Activated T-helper 1 cell treated with anti-CD3 and anti-CD28 coated beads, Interleukin-2, amount 50 U/mL, for 16 hours (primary cell): ENCODE data around the gene POU3F2.
A peak's percentile ranks its signal among the peaks of the same experiment; 100 is the strongest.

Source experiments
- DNase-seq, 2 donors: peaks; one replicate each; pipeline ENCODE4 v3.0.0-alpha.2; 2020; ENCODE audit warnings: low read depth in 1 of 2, low spot score in 1 of 2

The POU3F2 gene

DNA sequence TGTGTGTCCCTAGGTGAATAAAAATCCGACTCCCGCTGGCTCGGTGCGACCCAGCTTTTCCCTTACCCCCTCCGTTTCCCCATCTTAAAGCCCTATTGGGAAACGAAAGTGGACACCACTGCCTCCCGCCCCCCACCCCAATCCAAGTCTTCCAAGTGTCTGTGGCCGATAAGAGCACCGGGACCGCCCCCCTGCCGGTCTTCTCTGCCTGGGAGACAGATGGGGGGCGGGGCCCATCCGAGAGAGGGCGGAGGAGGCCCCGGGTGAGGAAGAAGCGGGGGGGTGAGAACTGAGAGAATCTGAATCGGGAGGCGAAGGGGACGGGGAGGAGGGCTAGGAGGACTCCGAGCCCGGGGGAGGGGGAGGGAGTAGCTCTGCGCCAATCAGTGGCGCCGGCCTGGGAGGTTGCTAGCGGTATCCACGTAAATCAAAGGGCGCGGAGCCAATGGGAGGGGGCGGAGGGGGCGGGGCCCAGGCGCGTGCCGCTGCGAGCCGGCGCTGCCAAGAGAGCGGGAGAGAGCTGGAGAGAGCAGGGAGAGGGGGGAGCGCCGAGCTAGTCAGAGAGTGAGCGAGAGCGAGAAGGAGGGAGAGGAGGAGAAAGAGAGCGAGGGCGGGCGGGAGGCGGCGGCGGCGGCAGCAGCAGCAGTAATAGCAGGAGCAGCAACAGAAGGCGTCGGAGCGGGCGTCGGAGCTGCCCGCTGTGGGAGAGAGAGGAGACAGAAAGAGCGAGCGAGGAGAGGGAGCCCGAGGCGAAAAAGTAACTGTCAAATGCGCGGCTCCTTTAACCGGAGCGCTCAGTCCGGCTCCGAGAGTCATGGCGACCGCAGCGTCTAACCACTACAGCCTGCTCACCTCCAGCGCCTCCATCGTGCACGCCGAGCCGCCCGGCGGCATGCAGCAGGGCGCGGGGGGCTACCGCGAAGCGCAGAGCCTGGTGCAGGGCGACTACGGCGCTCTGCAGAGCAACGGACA, at the start of gene POU3F2:
Gene POU3F2 (plus strand): TSS at position 515 of the 972 bp plus-strand sequence. CDS start 300 bp downstream, at position 815.
- DNase-seq = peak in 1 of 2 donors; percentile 43

DNA sequence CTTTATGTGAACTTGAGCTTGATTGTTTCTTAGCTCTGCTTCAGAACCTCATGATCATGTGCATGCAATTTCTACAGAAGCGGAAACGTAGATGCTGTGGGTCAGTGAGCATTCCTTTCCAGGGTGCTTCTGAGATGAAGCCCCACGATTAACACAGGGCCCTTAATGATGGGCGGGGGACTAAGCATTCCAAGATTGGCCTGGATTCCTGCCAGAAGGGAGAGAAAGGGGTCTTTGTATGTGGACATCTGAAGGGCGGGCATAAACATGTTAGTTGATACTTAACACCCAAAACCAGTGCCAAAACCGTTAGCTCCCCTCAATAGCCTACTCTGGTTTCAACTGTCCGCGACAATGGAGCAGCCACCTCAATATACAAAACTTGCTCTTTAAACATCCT, 46.9 kb upstream of the POU3F2 start:
- DNase-seq = no peak

DNA sequence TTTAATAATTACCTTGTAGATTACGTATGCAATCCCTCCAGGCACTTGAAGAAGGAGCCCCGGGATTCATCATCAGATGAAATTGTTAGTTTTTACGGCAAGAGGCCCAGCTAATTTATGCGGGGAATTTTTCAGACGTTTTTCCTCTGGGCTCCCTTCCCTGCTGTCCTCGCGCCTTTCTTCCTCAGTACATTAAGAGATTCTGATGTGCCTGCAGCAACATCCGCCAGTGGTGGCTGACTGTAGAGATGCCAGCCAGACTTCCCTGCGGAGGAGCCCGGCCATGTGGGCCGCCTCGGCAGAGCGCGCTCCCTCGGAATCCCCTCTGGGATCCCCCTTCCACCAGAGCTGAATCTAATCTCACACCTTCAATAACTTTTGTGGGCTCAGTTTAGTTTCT, 46.4 kb upstream of the POU3F2 start:
- no peak for DNase-seq

DNA sequence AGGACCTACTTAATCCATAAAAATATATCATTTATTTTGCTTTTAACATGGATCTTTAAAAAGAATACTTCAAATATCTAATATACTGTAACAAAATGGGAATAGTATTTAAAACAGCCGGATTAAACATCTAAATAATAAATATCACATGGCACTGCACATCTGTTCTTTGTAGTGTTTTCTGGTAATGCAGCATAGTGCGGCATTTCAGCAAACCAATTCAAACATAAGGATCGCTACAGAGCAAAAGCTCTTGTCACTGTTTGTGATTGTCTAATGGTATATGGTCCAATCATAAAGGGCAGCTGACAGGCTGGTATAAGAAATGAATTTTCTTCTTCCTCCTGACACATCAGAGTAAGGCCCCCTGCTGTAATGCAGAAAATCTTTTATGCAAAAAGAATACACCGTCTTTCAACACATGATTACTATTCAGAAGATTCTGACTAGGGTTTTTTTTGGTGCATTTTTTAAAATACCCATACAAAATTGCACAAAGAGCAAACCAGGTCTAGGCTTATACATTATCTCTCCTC, 40.0 kb upstream of the POU3F2 start:
- DNase-seq = no peak

DNA sequence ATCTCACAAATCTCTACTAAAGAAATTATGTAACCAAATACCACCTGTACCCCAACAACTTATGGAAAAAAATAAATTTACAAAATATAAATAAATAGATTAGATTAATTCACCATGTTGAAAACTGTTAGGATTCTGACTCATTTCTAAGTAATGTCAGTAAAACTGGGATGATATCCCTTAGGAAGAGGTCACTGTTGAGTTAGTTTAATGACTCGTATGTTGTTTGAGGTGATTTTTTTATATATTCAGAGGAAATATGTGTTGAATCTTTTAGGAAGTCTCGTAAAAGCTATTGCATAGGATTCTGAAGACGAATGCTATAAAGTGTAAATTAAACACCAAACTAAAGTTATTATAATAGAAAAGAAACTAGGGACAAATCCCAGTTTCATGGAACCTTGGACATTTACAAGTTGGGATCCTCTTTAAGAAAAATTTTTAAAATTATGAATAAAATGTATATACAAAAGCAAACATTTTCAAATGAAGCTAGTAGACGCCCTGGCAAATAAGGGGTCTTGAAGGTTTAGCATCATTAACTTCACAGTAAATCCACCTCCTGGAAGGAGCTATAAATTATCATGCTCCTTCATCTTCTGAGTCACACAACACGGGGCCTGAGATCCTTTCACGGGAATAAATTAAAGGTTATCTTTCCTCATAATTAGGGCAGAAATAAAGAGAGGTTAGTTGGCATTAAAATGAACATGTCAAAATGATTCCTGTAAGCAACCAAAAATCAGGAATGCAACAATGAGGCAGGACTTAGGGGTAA, 37.0 kb upstream of the POU3F2 start:
- no peak for DNase-seq

DNA sequence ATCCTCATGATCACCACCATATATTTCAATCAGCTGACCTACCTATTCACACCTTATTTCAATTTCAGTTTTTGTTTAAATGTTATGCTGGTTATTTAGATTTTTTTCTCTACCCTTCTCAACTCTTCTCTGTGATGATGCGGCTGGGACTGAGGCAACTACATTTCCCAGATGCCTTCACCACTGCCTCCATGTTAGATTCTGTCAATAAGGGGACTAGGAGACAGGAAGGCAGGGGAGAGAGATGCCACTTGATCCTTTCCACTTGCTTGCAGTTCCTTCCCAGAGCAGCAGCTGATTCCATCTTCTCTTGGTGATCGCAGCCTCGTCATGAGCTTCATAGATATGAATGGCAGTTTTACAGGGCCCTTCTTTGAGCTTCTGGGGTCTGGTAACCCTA, 33.5 kb upstream of the POU3F2 start:
- no peak for DNase-seq

DNA sequence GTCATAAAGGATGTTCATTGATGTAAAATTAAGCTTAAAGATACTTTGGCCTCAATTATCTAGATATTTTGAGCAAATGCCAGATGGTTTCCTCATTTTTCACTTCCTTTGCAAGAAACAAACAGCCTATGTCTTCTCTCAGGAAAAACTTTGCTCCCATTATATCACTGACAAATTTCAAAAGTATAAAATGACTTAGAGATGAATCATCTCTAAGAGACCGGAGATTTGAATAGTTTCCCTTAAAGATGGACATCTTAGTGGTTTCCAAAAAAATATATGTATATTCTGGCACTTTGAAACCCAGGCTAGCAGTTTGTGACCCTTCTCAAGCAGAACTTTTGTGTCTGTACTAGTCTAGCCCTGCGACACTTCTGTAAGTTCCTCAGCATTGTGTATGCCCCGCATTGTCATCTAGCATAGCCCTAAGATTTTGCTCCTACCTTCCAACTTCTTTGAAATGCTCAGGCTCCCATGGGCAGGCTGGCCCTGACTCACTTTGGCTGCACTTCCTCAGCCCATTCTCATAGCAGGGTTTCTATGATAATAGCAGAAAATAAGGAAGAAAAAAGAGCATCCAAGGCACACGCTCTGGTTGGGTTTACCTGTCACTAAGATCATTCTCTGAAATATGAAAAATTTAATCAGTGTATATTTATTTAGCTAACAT, 25.7 kb upstream of the POU3F2 start:
- no peak for DNase-seq

DNA sequence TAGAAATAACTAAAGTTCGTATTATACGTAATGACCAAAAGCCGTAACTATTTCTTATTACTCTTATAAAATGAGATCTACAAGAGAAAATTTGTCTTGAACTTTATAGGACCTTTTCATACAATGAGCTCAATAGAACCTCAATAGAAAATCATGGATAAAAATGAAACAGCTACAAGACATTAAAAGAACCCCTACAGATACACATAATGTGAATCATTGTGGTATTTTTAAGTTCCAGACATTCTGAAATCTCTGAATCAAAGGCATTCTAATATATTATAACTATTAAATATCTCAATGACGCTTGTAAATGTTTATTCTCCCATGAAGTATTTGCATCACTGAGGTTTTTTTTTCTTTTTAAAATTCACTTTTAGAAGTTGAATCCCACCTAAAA, 22.2 kb upstream of the POU3F2 start:
- DNase-seq = no peak

DNA sequence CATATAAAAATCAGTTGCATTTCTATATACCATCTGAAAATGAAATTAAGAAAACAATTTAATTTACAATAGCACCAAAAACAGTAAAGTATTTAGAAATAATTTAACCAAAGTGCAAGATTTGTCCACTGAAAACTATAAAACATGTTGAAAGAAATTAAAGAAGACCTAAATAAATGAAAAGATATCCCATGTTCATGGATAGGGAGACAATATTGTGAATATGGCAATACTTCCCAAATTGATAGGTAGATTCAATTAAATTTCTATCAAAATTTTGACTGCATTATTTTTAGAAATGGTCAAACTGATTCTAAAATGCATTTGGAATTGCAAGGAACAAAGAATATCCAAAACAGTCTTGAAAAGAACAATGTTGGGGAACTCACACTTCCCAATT, 17.6 kb upstream of the POU3F2 start:
- DNase-seq = no peak

DNA sequence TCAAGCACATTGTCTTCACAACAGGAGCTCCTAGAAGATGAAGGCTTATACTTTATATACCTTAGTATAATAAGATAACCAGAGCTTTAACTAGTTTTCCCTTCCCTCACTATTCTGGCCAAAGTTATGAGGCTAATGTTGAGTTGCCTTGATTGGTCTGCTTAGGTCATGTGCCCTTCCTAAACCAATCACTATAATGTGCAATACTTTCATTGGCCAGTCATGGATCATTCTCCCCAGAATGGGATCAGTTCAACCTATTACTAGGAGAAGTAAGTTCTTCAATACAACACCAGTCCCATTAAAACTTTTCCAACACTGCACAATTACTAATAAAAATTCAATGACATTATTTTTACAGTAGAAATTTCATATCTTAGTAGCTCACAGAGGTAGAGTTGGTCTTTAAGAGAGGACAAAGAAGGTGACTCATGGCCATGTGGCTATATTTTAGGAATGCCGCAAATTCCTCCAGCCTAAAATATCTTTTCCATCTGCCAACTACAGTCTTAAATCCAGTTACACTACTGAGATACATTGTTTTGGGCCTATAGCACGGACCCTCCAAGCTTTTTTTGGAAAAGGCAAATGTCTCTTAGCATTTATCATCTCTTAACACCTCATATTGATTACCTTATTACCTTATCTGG, 12.5 kb upstream of the POU3F2 start:
- DNase-seq = no peak

DNA sequence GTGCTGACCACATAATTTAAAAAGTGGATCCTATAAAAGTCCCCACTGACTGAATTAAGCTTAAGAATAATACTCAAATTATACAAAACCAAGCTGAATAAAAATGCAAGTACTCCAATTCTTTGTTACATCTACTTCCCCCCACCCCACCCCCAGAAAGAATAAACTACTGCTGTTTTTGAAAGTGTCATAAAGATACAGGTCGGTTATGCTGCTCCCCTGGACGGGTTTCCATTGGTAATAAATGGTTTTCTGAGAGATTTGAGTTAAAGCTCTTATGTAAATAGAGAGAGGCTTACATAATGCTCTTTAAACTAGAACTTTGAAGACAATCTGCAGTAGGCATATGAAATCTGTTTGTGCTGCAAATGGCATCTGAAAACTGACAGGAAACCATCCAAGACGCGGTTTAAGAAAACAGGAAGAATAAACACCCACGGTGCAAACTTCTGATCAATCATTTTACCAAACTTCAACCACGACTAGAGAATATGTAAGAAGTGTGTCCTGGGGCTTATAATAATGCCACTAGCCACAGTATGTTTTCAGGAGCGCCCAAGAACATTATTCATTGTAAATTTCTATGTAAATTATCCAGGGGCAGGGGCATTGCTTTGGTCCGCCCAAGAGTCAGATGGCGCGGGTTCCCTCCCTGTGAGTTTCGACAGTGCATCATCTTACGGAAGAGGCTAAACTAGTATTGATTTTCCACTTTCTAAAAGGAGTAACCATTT, 10.8 kb upstream of the POU3F2 start:
- no peak for DNase-seq

DNA sequence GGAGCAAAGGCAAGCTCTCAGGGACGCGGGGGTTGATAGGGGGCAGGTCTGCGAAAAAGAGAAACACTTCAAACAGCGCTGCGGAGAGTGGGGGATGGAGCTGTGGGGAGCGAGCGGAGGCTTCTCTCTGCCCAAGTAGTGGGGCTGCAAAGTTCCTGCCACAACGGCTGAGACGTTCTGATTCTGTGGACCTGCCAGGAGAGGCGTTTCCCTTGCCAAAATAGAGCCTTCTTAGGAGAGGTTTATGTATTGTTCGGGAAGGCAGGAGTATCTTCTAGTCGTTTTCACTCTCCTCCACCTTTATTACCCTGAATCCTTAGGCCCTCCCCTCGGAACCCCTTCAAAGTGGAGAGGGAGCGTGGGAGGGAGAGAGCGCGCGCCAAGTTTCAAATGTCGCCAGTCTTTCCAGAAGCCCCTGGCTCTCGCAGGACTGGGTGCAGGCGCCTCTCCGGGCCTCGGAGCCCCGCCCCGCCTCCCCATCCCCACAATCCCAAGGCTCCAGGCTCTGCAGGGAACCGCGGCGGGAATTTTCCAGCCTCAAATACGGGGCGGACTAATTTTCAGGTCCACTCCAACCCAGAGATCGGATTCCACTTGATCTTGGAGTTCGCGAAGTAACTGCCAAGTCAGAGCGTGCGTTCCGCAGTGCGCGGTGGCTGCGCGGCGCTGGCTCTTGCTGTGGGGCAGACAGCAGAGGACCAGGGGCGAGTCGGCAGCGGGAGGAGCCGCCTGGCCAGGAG, 10.0 kb upstream of the POU3F2 start:
- DNase-seq = no peak

DNA sequence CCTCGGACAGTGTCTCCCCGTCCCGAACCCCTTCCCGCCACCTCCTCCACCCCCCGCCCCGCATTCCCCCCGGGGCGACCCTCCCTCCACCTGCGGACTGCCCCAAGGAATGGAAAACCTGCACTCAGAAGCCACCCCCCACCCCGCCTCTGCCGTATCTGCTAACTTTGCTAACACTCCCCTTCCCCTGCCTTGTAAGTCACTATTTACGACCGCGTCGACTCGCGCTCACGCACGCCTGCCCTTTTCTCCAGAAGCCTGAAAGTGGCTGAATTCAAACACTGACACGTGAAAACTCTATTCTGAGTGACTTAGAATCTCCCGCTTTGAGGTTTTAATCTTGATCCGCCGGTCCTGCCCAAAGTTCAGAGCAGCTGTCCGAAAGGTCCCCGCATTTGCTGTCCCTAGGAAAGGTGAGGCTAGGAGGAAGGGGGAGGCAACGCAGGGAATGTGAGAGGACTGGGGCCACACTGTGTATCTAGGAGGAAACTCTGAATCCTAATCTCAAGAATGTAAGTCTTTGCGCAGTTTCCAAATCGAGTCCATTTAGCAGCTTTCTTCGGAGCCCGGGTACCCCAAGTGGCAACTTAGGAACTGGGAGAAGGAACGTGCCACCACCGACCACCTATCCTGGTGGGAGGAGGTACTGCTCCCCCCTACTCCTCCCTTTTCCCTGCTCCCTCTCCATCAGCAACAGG, 9.3 kb upstream of the POU3F2 start:
- DNase-seq = no peak

DNA sequence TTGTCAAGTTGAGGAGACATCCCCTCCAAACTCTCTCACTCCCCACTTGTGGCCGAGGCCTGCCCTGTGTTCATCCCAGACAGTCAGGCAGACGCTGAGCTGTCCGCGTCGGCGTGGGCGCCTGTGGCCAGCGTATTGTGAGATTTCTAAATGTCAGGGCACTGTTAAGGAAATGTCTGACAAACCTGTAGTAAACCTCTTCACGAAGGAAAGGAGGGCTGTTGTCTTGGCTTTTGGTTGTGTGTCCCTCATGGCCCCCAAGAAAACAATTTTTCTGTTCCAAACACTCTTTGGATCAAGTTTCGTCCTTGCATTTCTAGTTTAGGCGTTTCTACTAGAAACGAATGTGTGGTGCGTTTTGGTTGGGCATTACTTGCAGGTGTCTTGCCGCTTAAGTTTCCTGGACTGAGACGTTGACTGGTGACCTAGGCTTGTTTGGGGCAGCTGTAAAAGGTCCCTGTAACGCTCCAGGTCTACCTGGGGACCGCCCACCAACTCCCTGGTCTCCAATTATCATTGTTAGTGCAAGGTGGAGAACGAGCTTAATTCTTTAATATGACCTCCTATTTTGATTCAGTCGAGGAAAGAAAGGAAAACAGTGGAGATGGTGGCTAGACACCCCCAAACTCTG, 8.7 kb upstream of the POU3F2 start:
- no peak for DNase-seq

DNA sequence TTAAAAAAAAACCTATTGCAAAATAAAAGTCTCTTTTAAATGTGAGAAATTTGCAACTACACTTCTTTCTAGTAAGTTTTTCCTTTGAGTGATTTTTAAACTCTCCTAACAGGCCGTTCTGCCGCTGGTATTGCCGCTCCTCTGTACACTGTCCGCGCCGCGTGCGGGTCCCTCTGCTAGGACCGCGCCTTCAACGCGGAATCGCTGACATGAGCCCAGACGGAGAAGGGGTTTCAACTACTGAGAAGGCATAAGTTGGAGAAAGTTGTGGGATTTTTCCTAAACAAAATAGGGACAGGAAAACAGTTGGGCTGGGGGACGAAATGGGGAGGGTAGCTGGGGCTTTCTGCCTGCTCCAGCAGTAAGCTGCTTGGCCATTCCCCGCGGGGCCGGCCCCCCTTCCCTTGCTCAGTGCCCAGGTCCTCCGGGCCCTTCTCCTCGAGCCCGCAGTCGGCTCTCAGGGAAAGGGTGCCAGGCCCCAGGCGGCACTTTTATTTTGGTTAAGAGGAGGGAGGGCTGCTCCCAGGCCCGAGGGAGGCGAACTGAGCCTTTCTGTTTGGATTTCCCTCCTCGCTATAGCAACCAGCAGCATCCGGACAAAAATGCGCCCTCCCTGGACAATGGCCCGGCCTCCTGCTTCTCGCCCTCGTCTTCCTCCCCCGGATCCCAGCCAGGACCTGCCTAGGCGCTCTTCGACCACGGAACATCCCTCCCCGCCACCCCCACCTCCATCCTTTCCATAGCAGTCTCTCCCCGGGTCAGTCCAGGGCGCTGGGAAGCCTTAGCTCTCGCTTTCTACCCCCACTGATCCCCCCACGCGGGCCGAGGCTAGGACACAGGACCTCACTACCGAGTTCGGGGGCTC, 6.8 kb upstream of the POU3F2 start:
- no peak for DNase-seq

DNA sequence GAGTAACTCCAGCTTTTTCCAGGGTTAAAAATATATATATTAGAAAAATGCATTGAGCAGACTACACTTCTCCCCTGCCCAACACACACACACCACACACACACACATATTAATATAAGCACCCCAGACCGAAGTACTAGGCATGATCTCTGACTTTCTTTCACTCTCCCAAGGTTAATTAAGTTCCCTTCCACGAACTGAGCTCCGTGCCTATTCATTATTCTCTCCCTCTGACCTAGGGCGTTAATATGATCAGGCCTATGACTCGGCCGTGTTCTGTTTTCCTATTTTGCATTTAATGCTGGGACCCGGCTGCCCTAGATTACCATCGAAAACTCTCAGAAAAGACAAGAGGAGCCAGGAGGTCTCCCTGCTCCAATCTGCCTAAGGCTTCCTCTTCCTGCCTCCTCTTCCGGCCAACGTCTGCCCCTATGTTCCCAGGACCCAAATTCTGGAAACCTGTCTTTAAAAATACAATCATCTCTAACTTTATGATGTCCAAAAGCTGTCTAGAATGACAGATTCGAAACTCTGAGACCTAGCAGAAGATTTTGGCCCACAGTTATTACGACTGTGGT, 6.1 kb upstream of the POU3F2 start:
- no peak for DNase-seq

DNA sequence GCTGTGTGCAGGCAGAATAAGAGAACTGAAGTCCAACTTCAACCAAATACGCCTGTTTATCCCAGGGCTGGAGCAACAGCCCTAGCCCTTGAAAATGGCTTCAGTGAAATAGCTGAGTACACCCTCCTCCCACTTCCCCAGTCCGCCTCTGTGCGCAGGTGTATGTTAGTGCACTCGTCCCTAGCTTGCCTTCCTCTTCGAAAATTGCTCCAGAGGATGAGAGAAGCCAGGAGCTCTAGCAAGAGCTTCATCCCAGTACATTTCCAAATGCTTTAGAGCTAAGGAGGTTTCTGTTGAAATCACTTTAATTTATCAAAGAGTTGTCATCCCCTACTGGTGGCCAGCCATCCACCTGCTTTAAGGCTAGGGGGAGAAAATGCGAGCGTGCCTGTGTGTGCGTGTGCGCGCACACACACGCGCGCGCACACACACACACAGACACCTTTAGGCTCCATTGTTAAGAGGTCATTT, 5.4 kb upstream of the POU3F2 start:
- no peak for DNase-seq
